ENCODE data around the gene IARS2.

DNA sequence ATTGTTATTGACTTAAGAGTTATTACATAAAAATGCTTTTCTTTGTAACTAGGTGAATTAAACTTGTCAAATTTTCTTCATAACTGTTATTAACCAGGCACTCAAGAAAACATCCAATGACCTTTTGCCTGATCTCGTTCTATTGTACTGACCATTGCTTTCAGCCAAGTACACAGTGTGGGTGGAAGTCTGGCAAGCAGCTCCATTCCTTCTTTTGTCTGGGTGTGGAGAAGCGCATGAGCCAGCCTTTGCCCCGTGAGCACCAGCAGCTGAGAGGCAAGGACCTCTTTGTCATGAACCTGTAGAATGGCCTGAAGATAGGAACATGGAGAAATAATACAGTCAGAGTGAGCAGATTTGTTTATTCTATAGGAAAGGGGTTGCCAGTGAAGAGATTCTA, 57.5 kb downstream of the IARS2 start:
- TF ChIP-seq, protein P1, sequence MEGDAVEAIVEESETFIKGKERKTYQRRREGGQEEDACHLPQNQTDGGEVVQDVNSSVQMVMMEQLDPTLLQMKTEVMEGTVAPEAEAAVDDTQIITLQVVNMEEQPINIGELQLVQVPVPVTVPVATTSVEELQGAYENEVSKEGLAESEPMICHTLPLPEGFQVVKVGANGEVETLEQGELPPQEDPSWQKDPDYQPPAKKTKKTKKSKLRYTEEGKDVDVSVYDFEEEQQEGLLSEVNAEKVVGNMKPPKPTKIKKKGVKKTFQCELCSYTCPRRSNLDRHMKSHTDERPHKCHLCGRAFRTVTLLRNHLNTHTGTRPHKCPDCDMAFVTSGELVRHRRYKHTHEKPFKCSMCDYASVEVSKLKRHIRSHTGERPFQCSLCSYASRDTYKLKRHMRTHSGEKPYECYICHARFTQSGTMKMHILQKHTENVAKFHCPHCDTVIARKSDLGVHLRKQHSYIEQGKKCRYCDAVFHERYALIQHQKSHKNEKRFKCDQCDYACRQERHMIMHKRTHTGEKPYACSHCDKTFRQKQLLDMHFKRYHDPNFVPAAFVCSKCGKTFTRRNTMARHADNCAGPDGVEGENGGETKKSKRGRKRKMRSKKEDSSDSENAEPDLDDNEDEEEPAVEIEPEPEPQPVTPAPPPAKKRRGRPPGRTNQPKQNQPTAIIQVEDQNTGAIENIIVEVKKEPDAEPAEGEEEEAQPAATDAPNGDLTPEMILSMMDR (IDR thresholded peaks at IDR 0.05), result no peak
- TF ChIP-seq POLR2A (IDR thresholded peaks at IDR 0.05), result no peak
